Osteocyte (in vitro differentiated cells): ENCODE results near the gene PIK3C2G. TPM values are rescaled to one million over a fixed set of nuclear protein-coding genes. Genes with fewer than 3 reads are reported as not detected.

Source experiments
- DNase-seq: peaks from one replicate; pipeline ENCODE4 v3.0.0; 2021; ENCODE audit warnings: mixed read lengths; ENCODE audit not compliant: unreplicated experiment; ENCODE audit errors: extremely low spot score
- H3K27ac Mint-ChIP-seq: one replicate; pipeline ENCODE4 v1.8.0; 2021; ENCODE audit warnings: mild to moderate bottlenecking, mixed read lengths; ENCODE audit not compliant: unreplicated experiment
- H3K27me3 Mint-ChIP-seq: one replicate; pipeline ENCODE4 v1.8.0; 2021; ENCODE audit warnings: mixed read lengths; ENCODE audit not compliant: unreplicated experiment
- H3K36me3 Mint-ChIP-seq: one replicate; pipeline ENCODE4 v1.8.0; 2021; ENCODE audit warnings: mixed read lengths; ENCODE audit not compliant: unreplicated experiment
- H3K4me1 Mint-ChIP-seq: one replicate; pipeline ENCODE4 v1.8.0; 2021; ENCODE audit warnings: mixed read lengths; ENCODE audit not compliant: unreplicated experiment
- H3K4me3 Mint-ChIP-seq: one replicate; pipeline ENCODE4 v1.8.0; 2021; ENCODE audit warnings: mild to moderate bottlenecking, moderate library complexity, mixed read lengths; ENCODE audit not compliant: unreplicated experiment
- H3K9me3 Mint-ChIP-seq: one replicate; pipeline ENCODE4 v1.8.0; 2021; ENCODE audit warnings: mixed read lengths; ENCODE audit not compliant: unreplicated experiment
- total RNA-seq: library from RNA; stranded (reverse); gene quantifications from 2 replicates; pipeline ENCODE4 v1.2.1, GENCODE V29; 2021
- TF ChIP-seq, protein P1 (sequence below): fragments of 200-600 bp; sonication (generic); IDR thresholded peaks from 2 replicates; pipeline ENCODE4 v1.5.0; 2021; ENCODE audit warnings: antibody characterized with exemption, mild to moderate bottlenecking, moderate library complexity

Gene PIK3C2G
- total RNA-seq, 1 donor from 2014 or later, result not detected

DNA sequence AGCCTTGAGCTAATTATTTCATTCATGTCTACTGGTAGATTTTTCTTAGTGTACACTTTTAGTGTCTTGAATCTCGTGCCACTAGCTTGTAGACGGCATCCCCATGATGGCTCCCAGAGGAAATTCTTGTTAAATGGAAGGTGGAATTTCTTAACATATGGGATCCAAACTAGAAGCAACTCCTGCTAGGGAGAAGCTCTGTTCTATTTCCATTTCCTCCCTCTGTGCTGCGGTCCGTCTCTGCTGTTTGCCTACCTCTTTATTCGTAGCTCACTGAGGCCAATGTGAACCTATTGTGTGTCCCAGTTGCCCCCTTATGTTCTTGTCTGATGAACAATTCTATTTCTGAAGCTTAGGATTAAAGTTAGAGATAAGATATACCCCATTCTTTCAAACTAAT lies 588 bp downstream of the PIK3C2G start:
- Mint-ChIP-seq H3K4me1 (no peaks in the 10 kb centered on the region), H3K27me3 (no peaks in the 10 kb centered on the region), H3K4me3 (no peak overlapping the region), H3K9me3 (no peaks in the 10 kb centered on the region), H3K36me3 (no peaks in the 10 kb centered on the region), H3K27ac (no peak overlapping the region)
- DNase-seq, result no peak
- TF ChIP-seq, protein P1, sequence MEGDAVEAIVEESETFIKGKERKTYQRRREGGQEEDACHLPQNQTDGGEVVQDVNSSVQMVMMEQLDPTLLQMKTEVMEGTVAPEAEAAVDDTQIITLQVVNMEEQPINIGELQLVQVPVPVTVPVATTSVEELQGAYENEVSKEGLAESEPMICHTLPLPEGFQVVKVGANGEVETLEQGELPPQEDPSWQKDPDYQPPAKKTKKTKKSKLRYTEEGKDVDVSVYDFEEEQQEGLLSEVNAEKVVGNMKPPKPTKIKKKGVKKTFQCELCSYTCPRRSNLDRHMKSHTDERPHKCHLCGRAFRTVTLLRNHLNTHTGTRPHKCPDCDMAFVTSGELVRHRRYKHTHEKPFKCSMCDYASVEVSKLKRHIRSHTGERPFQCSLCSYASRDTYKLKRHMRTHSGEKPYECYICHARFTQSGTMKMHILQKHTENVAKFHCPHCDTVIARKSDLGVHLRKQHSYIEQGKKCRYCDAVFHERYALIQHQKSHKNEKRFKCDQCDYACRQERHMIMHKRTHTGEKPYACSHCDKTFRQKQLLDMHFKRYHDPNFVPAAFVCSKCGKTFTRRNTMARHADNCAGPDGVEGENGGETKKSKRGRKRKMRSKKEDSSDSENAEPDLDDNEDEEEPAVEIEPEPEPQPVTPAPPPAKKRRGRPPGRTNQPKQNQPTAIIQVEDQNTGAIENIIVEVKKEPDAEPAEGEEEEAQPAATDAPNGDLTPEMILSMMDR, result no peak

DNA sequence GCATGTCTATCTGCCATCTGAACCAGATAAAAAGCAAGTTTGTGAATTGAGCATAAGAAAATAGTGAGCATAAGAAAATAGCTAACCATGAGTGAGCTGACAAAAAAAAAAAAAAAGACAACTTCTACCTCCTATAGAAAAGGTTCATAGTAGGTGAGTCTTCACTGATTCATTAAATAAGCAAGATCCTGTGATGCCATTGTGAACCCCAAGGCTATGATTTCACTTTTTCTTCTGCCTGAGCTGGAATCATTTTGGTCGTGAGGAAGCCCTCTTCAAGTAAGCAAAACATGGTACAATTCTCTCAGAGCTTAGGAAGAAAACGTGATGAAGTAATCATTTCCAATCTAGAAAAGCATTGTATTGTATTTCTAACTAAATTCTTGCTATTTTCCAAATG lies 1.2 kb downstream of the PIK3C2G start:
- Mint-ChIP-seq H3K9me3 (no peaks in the 10 kb centered on the region), H3K27ac (no peak overlapping the region)

DNA sequence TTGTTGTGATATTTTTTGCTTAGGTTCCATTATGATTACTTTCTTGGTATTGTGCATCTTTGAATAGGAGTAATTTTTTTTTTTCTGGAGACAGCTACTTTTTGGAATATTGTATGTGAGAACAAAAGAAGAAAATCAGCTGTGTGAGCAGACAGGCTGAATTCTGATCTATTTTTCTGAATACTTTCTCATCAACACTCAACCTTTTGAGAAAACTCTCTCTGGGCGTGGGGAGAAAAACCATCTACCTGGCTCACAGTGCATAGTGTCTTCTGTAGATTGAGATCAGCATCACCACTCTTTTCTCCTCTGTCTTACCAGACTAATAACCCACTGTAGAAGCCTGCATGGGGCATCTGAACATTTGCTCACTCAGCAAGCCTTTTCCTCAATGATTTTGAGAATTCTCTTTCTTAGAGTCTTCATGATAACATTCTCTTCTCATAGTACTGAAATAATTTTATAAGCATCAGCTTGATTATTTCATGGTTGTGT lies 3.3 kb downstream of the PIK3C2G start:
- Mint-ChIP-seq H3K4me1 (no peaks in the 10 kb centered on the region), H3K27ac (no peak overlapping the region), H3K9me3 (no peaks in the 10 kb centered on the region), H3K4me3 (no peak overlapping the region), H3K27me3 (no peaks in the 10 kb centered on the region), H3K36me3 (no peaks in the 10 kb centered on the region)
- TF ChIP-seq, protein P1, result no peak
- no peak for DNase-seq

More for the DNA sequence above, 1.2 kb downstream of the PIK3C2G start:
- DNase-seq, result no peak
- no peaks in the 10 kb centered on the region for H3K4me1 Mint-ChIP-seq
- H3K27me3 Mint-ChIP-seq, result no peaks in the 10 kb centered on the region
- no peaks in the 10 kb centered on the region for H3K36me3 Mint-ChIP-seq
- H3K4me3 Mint-ChIP-seq, result no peak overlapping the region
- TF ChIP-seq, protein P1, result no peak

DNA sequence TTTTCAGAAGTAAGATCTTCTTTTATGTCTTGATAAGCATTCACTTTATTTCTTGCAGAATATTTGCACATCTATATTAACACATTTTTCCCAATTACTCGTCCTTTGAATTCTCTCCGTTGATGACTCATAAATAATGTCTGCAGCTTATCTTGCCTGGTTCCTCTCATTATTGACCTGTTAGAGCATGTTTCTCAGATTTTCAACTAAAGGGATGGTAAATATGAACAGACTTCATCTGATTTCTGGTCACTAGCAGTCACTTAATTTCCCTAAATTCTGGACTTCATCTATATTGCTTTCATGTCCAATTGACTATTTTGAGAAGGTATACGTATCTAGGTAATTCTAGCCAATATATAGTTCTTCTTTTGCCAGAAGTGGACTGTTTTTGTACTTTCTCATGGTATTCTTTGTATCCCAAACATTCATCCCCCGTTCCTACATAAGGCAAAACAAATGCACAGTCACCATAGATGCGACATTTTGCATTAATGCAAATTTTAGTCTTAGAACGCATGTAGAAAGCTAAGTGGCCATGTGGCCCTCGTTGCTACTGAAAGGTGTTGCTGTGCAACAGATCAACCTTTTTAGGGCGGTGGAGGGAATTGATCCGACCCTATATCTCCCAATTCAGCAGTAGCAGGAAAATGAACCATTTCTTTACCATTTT lies 6.2 kb downstream of the PIK3C2G start:
- no peaks in the 10 kb centered on the region for H3K36me3 Mint-ChIP-seq
- TF ChIP-seq, protein P1, result no peak
- no peak overlapping the region for H3K4me3 Mint-ChIP-seq
- no peak overlapping the region for H3K27ac Mint-ChIP-seq
- H3K9me3 Mint-ChIP-seq, result no peaks in the 10 kb centered on the region
- DNase-seq, result no peak
- H3K27me3 Mint-ChIP-seq, result no peaks in the 10 kb centered on the region
- no peaks in the 10 kb centered on the region for H3K4me1 Mint-ChIP-seq

DNA sequence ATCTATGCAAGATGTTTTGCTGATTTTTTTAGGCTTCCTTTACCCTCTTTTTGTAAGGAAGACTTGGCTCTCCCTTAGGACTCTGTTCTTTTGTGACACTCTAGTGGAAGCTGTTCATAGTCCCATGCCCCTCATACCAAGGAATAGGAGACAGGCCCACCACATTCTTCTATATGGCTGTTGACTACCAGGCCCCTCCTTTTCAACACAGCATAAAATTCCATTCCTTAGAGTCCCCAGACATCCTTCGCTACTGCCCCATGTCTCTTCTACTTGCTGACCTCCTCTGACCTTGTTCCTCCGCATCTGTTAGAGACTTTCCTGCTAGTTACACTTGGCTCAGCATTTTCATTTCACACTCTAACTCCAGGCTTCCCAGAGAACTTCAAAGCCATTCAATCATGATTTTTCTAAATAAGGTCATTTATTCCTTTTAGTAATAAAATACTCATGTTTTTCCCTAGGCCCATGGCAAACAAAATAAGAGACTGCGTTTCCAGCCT lies 9.7 kb downstream of the PIK3C2G start:
- no peaks in the 10 kb centered on the region for H3K9me3 Mint-ChIP-seq
- TF ChIP-seq, protein P1, result no peak
- no peak for DNase-seq
- no peaks in the 10 kb centered on the region for H3K27me3 Mint-ChIP-seq
- no peak overlapping the region for H3K27ac Mint-ChIP-seq
- no peak overlapping the region for H3K4me3 Mint-ChIP-seq
- H3K4me1 Mint-ChIP-seq, result peaks cover 5% of the 10 kb centered on the region
- no peaks in the 10 kb centered on the region for H3K36me3 Mint-ChIP-seq
